ENCODE data around the gene PNRC2.

The PNRC2 gene

DNA sequence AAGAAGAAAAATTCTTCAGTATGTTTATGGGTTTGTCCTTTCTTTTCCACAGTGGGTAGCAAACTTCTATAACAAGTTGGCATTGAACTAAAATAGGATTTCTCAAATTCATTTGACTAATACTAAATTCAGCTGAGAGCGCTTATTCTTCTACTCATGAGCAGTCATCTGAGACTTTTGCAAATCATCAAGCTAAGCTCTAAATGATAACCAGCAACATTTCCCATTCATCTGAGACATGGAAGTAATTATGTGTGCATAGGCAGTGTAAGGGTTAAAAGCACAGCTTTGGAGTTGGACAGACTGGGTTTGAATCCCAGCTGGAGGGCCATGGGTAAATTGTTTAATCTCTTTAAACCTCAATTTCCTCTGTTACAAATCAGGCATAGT lies 28.1 kb upstream of the PNRC2 start:
- H3K14ac ChIP-seq (ENCODE audit: low read length), result no peak overlapping the region
- no peak overlapping the region for H3K9ac ChIP-seq (ENCODE audit: low read length)
- no peak overlapping the region for H4K12ac ChIP-seq (ENCODE audit: low read depth, low read length)
- no peaks in the 10 kb centered on the region for H3K79me1 ChIP-seq (ENCODE audit: low read length)
- H3K27me3 ChIP-seq (ENCODE audit: insufficient read depth, low read length), result no peaks in the 10 kb centered on the region
- no peak overlapping the region for H4K91ac ChIP-seq (ENCODE audit: low read depth, low read length)
- H3K18ac ChIP-seq (ENCODE audit: low read length), result no peak overlapping the region
- H3K36me3 ChIP-seq (ENCODE audit: control insufficient read depth in 1 of 2, insufficient read depth in 2 of 2, low read length in 2 of 2), result no peaks in the 10 kb centered on the region
- H3K27ac ChIP-seq (ENCODE audit: low read depth, low read length), result no peak overlapping the region
- H3K79me2 ChIP-seq (ENCODE audit: control insufficient read depth, insufficient read depth, low read length, poor library complexity), result no peaks in the 10 kb centered on the region
- H3K4me1 ChIP-seq (ENCODE audit: control insufficient read depth in 1 of 2, insufficient read depth in 2 of 2, low read length in 2 of 2), result no peaks in the 10 kb centered on the region
- no peak overlapping the region for H2AFZ ChIP-seq (ENCODE audit: insufficient read depth, low read length, poor library complexity)
- no peak overlapping the region for H2BK5ac ChIP-seq (ENCODE audit: low read depth, low read length, poor library complexity)
- no peak overlapping the region for H2BK120ac ChIP-seq (ENCODE audit: insufficient read depth, low read length, poor library complexity)
- DNase-seq, result peak in 1 of 2 donors; percentile 32
- H3K4me2 ChIP-seq (ENCODE audit: low read length), result peak overlapping the region; percentile 46
- no peak overlapping the region for H3K4ac ChIP-seq (ENCODE audit: low read depth, low read length)
- WGBS (ENCODE audit: extremely low coverage, insufficient coverage, insufficient read length), result no CpG with 5 or more reads among the region's 1 CpG
- no peaks in the 10 kb centered on the region for H3K9me3 ChIP-seq (ENCODE audit: insufficient read depth, low read depth, low read length)
- H2BK12ac ChIP-seq (ENCODE audit: low read length), result no peak overlapping the region
- H4K8ac ChIP-seq (ENCODE audit: low read depth, low read length), result no peak overlapping the region
- H3K4me3 ChIP-seq (ENCODE audit: low read depth, low read length), result no peak overlapping the region
- H3K23ac ChIP-seq (ENCODE audit: low read length), result no peak overlapping the region
- H2AK5ac ChIP-seq (ENCODE audit: low read length), result no peak overlapping the region

DNA sequence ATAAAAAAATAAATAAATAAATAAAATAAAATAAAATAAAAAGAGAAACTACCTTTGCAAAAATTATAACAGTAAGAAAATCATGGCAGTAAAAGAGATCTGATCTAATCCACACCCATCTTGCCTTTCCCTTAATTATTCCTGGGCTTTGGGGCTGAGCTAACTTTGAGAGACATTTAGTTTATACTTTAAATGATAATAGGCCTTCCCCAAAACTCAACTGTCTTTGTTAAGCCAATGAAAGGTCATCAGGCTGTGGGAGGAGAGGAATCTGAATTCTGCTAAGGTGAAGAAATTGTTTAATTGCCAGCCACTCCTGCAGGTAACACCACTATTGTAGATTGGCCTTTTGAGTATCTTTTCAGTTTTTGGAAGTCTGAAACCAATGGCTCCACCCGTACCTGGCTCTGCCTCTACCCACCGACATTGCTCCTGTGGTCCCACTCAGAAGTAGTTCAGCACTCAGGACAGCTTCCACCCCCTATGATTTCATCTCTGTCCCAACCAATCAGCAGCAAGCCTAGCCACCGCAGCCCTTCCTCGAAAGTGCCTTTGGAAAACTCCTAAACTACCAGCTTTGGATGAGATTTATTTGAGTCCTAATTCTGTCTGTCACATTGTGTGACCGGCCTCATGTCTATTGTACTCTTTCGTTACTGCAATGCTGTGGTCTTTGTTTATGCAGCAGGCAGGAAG lies 23.0 kb upstream of the PNRC2 start:
- Histone ChIP-seq H2AK5ac (ENCODE audit: low read length) (no peak overlapping the region), H2BK12ac (ENCODE audit: low read length) (no peak overlapping the region), H3K36me3 (ENCODE audit: control insufficient read depth in 1 of 2, insufficient read depth in 2 of 2, low read length in 2 of 2) (no peaks in the 10 kb centered on the region)

DNA sequence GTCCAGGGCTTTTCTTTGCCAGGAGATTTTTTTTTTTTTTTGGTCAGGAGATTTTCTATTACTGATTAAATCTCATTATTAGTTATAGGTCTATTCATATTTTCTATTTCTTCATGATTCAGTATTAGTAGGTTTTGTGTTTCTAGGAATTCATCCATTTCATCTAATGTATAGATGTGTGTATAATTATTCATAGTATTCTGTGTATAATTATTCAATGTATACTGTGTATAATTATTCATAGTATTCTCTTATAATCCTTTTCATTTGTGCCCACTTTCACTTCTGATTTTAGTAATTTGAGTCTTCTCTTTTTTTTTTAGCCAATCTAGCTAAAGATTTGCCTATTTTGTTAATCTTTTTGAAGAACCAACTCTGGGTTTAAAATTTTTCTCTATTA lies 12.3 kb upstream of the PNRC2 start:
- Histone ChIP-seq H3K9ac (ENCODE audit: low read length) (no peak overlapping the region), H4K91ac (ENCODE audit: low read depth, low read length) (no peak overlapping the region), H3K27ac (ENCODE audit: low read depth, low read length) (no peak overlapping the region), H3K27me3 (ENCODE audit: insufficient read depth, low read length) (no peaks in the 10 kb centered on the region), H3K4me1 (ENCODE audit: control insufficient read depth in 1 of 2, insufficient read depth in 2 of 2, low read length in 2 of 2) (peaks cover 3 to 4% of the 10 kb centered on the region in 2 experiments), H3K9me3 (ENCODE audit: insufficient read depth, low read depth, low read length) (peaks cover 2% of the 10 kb centered on the region), H3K36me3 (ENCODE audit: control insufficient read depth in 1 of 2, insufficient read depth in 2 of 2, low read length in 2 of 2) (no peaks in the 10 kb centered on the region), H3K4ac (ENCODE audit: low read depth, low read length) (no peak overlapping the region), H2BK5ac (ENCODE audit: low read depth, low read length, poor library complexity) (no peak overlapping the region), H3K14ac (ENCODE audit: low read length) (no peak overlapping the region), H3K4me2 (ENCODE audit: low read length) (no peak overlapping the region), H3K79me2 (ENCODE audit: control insufficient read depth, insufficient read depth, low read length, poor library complexity) (no peaks in the 10 kb centered on the region), H2AFZ (ENCODE audit: insufficient read depth, low read length, poor library complexity) (no peak overlapping the region), H2BK12ac (ENCODE audit: low read length) (no peak overlapping the region), H2BK120ac (ENCODE audit: insufficient read depth, low read length, poor library complexity) (no peak overlapping the region), H4K8ac (ENCODE audit: low read depth, low read length) (no peak overlapping the region), H4K12ac (ENCODE audit: low read depth, low read length) (no peak overlapping the region), H3K79me1 (ENCODE audit: low read length) (no peaks in the 10 kb centered on the region), H3K23ac (ENCODE audit: low read length) (no peak overlapping the region), H2AK5ac (ENCODE audit: low read length) (no peak overlapping the region), H3K4me3 (ENCODE audit: low read depth, low read length) (no peak overlapping the region), H3K18ac (ENCODE audit: low read length) (no peak overlapping the region)
- no peak for DNase-seq

More for the DNA sequence above, 23.0 kb upstream of the PNRC2 start:
- H3K27ac ChIP-seq (ENCODE audit: low read depth, low read length), result no peak overlapping the region
- DNase-seq, result no peak
- no peaks in the 10 kb centered on the region for H3K27me3 ChIP-seq (ENCODE audit: insufficient read depth, low read length)
- H3K79me2 ChIP-seq (ENCODE audit: control insufficient read depth, insufficient read depth, low read length, poor library complexity), result no peaks in the 10 kb centered on the region
- WGBS (ENCODE audit: extremely low coverage, insufficient coverage, insufficient read length), result no CpG with 5 or more reads among the region's 6 CpGs
- H3K4ac ChIP-seq (ENCODE audit: low read depth, low read length), result no peak overlapping the region
- no peak overlapping the region for H2BK5ac ChIP-seq (ENCODE audit: low read depth, low read length, poor library complexity)
- no peak overlapping the region for H2BK120ac ChIP-seq (ENCODE audit: insufficient read depth, low read length, poor library complexity)
- H3K23ac ChIP-seq (ENCODE audit: low read length), result no peak overlapping the region
- H3K4me3 ChIP-seq (ENCODE audit: low read depth, low read length), result no peak overlapping the region
- H4K12ac ChIP-seq (ENCODE audit: low read depth, low read length), result no peak overlapping the region
- no peaks in the 10 kb centered on the region for H3K4me1 ChIP-seq (ENCODE audit: control insufficient read depth in 1 of 2, insufficient read depth in 2 of 2, low read length in 2 of 2)
- no peaks in the 10 kb centered on the region for H3K9me3 ChIP-seq (ENCODE audit: insufficient read depth, low read depth, low read length)
- H3K4me2 ChIP-seq (ENCODE audit: low read length), result no peak overlapping the region
- H3K9ac ChIP-seq (ENCODE audit: low read length), result no peak overlapping the region
- H2AFZ ChIP-seq (ENCODE audit: insufficient read depth, low read length, poor library complexity), result no peak overlapping the region
- no peak overlapping the region for H3K14ac ChIP-seq (ENCODE audit: low read length)
- no peak overlapping the region for H3K18ac ChIP-seq (ENCODE audit: low read length)
- H4K8ac ChIP-seq (ENCODE audit: low read depth, low read length), result no peak overlapping the region
- H4K91ac ChIP-seq (ENCODE audit: low read depth, low read length), result no peak overlapping the region
- no peaks in the 10 kb centered on the region for H3K79me1 ChIP-seq (ENCODE audit: low read length)

DNA sequence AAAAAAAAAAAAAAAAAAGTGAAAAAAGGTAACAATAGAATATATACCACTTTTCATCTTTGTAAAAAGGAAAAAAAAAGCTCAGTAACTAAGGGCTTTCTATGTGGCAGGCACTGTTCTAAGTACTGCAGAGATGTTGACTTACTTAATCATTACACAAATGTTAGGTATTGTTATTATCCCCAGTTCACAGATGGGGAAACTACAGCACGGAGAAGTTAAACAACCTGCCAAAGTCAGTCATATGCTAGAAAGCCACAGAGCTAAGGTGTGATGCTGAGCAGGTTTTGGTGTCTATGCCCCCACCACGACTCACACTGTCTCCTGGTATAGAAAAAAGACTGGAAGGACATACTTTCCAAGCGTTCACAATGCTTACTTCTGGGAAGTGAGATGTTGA lies 6.6 kb upstream of the PNRC2 start:
- no CpG with 5 or more reads among the region's 3 CpGs for WGBS (ENCODE audit: extremely low coverage, insufficient coverage, insufficient read length)
- H4K8ac ChIP-seq (ENCODE audit: low read depth, low read length), result no peak overlapping the region
- H4K12ac ChIP-seq (ENCODE audit: low read depth, low read length), result no peak overlapping the region
- H3K27ac ChIP-seq (ENCODE audit: low read depth, low read length), result no peak overlapping the region
- peaks cover 12 to 19% of the 10 kb centered on the region in 2 experiments for H3K4me1 ChIP-seq (ENCODE audit: control insufficient read depth in 1 of 2, insufficient read depth in 2 of 2, low read length in 2 of 2)
- no peak overlapping the region for H2BK5ac ChIP-seq (ENCODE audit: low read depth, low read length, poor library complexity)
- no peak overlapping the region for H2AK5ac ChIP-seq (ENCODE audit: low read length)
- H3K4me2 ChIP-seq (ENCODE audit: low read length), result no peak overlapping the region
- no peak overlapping the region for H4K91ac ChIP-seq (ENCODE audit: low read depth, low read length)
- H3K36me3 ChIP-seq (ENCODE audit: control insufficient read depth in 1 of 2, insufficient read depth in 2 of 2, low read length in 2 of 2), result no peaks in the 10 kb centered on the region
- H3K79me2 ChIP-seq (ENCODE audit: control insufficient read depth, insufficient read depth, low read length, poor library complexity), result no peaks in the 10 kb centered on the region
- H3K4me3 ChIP-seq (ENCODE audit: low read depth, low read length), result no peak overlapping the region
- no peak overlapping the region for H3K23ac ChIP-seq (ENCODE audit: low read length)
- DNase-seq, result no peak
- no peak overlapping the region for H3K9ac ChIP-seq (ENCODE audit: low read length)
- no peaks in the 10 kb centered on the region for H3K9me3 ChIP-seq (ENCODE audit: insufficient read depth, low read depth, low read length)
- no peaks in the 10 kb centered on the region for H3K27me3 ChIP-seq (ENCODE audit: insufficient read depth, low read length)
- H3K14ac ChIP-seq (ENCODE audit: low read length), result no peak overlapping the region
- no peak overlapping the region for H2BK120ac ChIP-seq (ENCODE audit: insufficient read depth, low read length, poor library complexity)
- no peak overlapping the region for H2AFZ ChIP-seq (ENCODE audit: insufficient read depth, low read length, poor library complexity)
- H3K4ac ChIP-seq (ENCODE audit: low read depth, low read length), result no peak overlapping the region
- H3K18ac ChIP-seq (ENCODE audit: low read length), result no peak overlapping the region
- H2BK12ac ChIP-seq (ENCODE audit: low read length), result peak overlapping the region; percentile 62
- peaks cover 2% of the 10 kb centered on the region for H3K79me1 ChIP-seq (ENCODE audit: low read length)
